GM12864 (cell line): ENCODE results near the gene RERE.

Experiments
- DNase-seq: peaks from one replicate; pipeline ENCODE4 v3.0.0-alpha.2; 2011; ENCODE audit warnings: low read depth
- H3K4me3 ChIP-seq: 2 replicates; pipeline ENCODE4 v1.5.1; 2011; ENCODE audit warnings: mild to moderate bottlenecking, low read depth, low read length, control low read depth
- TF ChIP-seq, protein P1 (sequence below): IDR thresholded peaks from 2 replicates; pipeline ENCODE4 v1.5.1; 2011; ENCODE audit warnings: low read depth, mild to moderate bottlenecking, moderate library complexity, low read length, control low read depth, inconsistent platforms; ENCODE audit errors: missing control alignments

The RERE gene

GRCh38 chr1:8568837-8569236, 248.6 kb downstream of the RERE start:
- no peak overlapping the region for H3K4me3 ChIP-seq
- TF ChIP-seq, protein P1, sequence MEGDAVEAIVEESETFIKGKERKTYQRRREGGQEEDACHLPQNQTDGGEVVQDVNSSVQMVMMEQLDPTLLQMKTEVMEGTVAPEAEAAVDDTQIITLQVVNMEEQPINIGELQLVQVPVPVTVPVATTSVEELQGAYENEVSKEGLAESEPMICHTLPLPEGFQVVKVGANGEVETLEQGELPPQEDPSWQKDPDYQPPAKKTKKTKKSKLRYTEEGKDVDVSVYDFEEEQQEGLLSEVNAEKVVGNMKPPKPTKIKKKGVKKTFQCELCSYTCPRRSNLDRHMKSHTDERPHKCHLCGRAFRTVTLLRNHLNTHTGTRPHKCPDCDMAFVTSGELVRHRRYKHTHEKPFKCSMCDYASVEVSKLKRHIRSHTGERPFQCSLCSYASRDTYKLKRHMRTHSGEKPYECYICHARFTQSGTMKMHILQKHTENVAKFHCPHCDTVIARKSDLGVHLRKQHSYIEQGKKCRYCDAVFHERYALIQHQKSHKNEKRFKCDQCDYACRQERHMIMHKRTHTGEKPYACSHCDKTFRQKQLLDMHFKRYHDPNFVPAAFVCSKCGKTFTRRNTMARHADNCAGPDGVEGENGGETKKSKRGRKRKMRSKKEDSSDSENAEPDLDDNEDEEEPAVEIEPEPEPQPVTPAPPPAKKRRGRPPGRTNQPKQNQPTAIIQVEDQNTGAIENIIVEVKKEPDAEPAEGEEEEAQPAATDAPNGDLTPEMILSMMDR: no peak
- DNase-seq: no peak

GRCh38 chr1:8567146-8567545, 250.3 kb downstream of the RERE start:
- H3K4me3 ChIP-seq: no peak overlapping the region
- DNase-seq: no peak
- TF ChIP-seq, protein P1: no peak

GRCh38 chr1:8565802-8566201, 251.6 kb downstream of the RERE start:
- TF ChIP-seq, protein P1: no peak
- no peak overlapping the region for H3K4me3 ChIP-seq
- no peak for DNase-seq

GRCh38 chr1:8563944-8564537, 253.4 kb downstream of the RERE start:
- DNase-seq: no peak
- H3K4me3 ChIP-seq: no peak overlapping the region
- TF ChIP-seq, protein P1: no peak

DNA sequence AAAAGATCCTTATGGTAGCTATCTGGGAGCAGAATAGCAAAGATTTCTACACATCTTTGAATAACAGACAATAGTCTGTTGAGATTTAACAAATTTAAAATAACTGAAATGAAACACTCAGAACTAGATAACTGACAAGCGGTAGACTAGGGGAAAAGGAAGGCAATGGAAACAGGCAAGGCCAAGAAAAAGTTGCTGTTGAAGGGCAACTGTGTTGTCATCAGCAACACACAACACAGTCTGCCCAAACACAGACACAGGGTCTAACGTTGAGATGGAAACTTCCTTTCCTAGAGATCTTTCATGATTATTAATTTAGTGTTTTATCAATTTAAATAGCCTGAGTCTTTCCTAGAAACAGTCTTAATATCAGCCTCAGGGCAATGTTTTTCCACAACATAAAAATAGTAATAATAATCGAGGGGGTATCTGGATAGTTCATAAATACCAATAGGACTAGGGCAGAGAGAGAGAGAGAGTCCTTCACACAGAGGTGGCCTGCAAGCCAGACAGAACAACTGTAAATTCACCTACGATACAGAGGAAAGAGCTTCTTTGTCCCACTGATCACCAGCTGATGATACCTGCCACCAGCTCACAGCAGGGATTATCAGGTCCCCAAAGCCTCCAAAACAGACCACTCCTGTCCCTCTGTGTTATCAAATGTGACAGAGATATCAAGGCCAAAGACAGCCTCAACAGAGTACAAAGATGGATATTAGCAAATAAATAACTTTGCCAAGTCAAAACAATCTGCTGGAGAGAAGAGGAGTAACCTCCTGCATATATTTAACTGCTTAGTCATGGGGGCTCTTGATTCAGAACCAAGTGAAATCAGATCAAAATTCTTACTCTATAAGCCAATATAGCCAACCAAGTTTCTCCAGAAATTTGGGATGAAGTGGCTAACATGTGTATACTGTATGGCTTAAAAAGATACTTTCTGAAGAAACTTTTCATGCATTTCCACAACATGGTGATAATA, 254.3 kb downstream of the RERE start:
- TF ChIP-seq, protein P1: no peak
- DNase-seq: no peak
- H3K4me3 ChIP-seq: no peak overlapping the region

GRCh38 chr1:8562222-8562621, 255.2 kb downstream of the RERE start:
- no peak overlapping the region for H3K4me3 ChIP-seq
- no peak for DNase-seq
- TF ChIP-seq, protein P1: no peak
